Epidermal melanocyte (primary cell): ENCODE measurements around the gene SRSF10.
"Not testable (repeated sequence)": the region's sequence is repeated elsewhere in the genome, so short reads cannot be mapped to it uniquely, and the experiment has no call there.

Experiments used
- DNase-seq: peaks from one replicate; pipeline ENCODE4 v3.0.0; 2011; ENCODE audit warnings: low spot score; ENCODE audit not compliant: insufficient read length

Gene SRSF10

GRCh38 chr1:23979881-23980727, at the start of gene SRSF10:
TSS of gene SRSF10 (minus strand) at chr1:23980327. CDS start at chr1:23980255, 72 bp downstream.
- peak; percentile 96 for DNase-seq

- DNase-seq, result peak; percentile 83
These were observed 47.8 kb upstream of the SRSF10 start for GRCh38 chr1:24027838-24028468.

- DNase-seq, result no peak
These were observed 42.6 kb upstream of the SRSF10 start for GRCh38 chr1:24022581-24023361.

GRCh38 chr1:24021403-24022266, 41.5 kb upstream of the SRSF10 start:
- no peak for DNase-seq

- no peak for DNase-seq
These were observed 40.3 kb upstream of the SRSF10 start for GRCh38 chr1:24020470-24020869.

- no peak for DNase-seq
These were observed 39.9 kb upstream of the SRSF10 start for GRCh38 chr1:24020025-24020424.

- DNase-seq, result peak; percentile 85
These were observed 38.8 kb upstream of the SRSF10 start for GRCh38 chr1:24018611-24019580.

GRCh38 chr1:24015221-24016210, 35.4 kb upstream of the SRSF10 start:
- DNase-seq, result peak; percentile 43

GRCh38 chr1:24012878-24013277, 32.8 kb upstream of the SRSF10 start:
- DNase-seq, result not testable (repeated sequence)

- DNase-seq, result no peak
These were observed 30.5 kb upstream of the SRSF10 start for GRCh38 chr1:24010650-24011049.

GRCh38 chr1:24009406-24009805, 29.3 kb upstream of the SRSF10 start:
- DNase-seq, result no peak

- not testable (repeated sequence) for DNase-seq
These were observed 28.6 kb upstream of the SRSF10 start for GRCh38 chr1:24008574-24009184.

GRCh38 chr1:24007079-24007478, 27.0 kb upstream of the SRSF10 start:
- no peak for DNase-seq

GRCh38 chr1:24005163-24005562, 25.0 kb upstream of the SRSF10 start:
- no peak for DNase-seq

- no peak for DNase-seq
These were observed 24.0 kb upstream of the SRSF10 start for GRCh38 chr1:24004132-24004531.

GRCh38 chr1:24003331-24003972, 23.3 kb upstream of the SRSF10 start:
- DNase-seq, result no peak

- no peak for DNase-seq
These were observed 22.6 kb upstream of the SRSF10 start for GRCh38 chr1:24002695-24003094.
